NB4 (cell line): ENCODE results near the gene KRTAP17-1.
"Not testable (repeated sequence)": the region's sequence is repeated elsewhere in the genome, so short reads cannot be mapped to it uniquely, and the experiment has no call there.

Source experiments
- DNase-seq: peaks from one replicate; pipeline ENCODE4 v3.0.0; 2010; ENCODE audit warnings: low read depth
- H3K4me3 ChIP-seq: one replicate; pipeline ENCODE4 v1.5.1; 2011; ENCODE audit warnings: mild to moderate bottlenecking, low read depth, low read length, moderate library complexity
- CTCF ChIP-seq: IDR thresholded peaks from one replicate; pipeline ENCODE4 v1.5.1; 2012; ENCODE audit warnings: low read depth, low read length
- MAX ChIP-seq: IDR thresholded peaks from 2 replicates; pipeline ENCODE4 v1.6.1; 2011; ENCODE audit warnings: low read depth, low read length
- MYC ChIP-seq: IDR thresholded peaks from 2 replicates; pipeline ENCODE4 v1.6.1; 2011; ENCODE audit warnings: low read depth, low read length
- POLR2A ChIP-seq: IDR thresholded peaks from 2 replicates; pipeline ENCODE4 v1.6.1; 2011; ENCODE audit warnings: mild to moderate bottlenecking; ENCODE audit not compliant: insufficient read length; ENCODE audit errors: extremely low read depth

Gene KRTAP17-1, protein sequence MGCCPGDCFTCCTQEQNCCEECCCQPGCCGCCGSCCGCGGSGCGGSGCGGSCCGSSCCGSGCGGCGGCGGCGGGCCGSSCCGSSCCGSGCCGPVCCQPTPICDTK

GRCh38 chr17:41315204-41315794 lies at the start of gene KRTAP17-1:
Gene KRTAP17-1 (minus strand): TSS chr17:41315710. CDS start chr17:41315650, 60 bp downstream.
- DNase-seq, result no peak
- TF ChIP-seq CTCF, result no peak
- no peak for TF ChIP-seq MYC
- no peak for TF ChIP-seq MAX
- no peak for TF ChIP-seq POLR2A
- H3K4me3 ChIP-seq, result no peak within 1 kb of the TSS

DNA sequence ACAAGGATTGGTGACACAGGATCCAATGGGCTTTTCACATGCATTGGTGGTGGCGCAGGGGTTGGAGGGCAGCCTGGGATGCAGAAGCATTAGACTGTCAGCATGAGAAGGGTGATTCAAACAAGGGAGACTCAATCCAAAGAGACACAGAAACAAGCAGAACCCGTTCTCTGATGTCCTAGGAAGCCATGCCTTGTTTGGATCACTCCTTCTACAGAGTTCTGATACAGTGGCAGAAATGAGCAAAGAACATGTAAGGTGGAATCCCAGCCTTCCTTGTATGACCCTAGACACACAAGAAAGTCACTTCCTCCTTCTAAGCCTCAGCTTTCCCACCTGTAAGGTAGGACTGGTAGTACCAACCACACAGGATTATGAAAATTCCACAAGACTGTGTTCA lies 48.4 kb upstream of the KRTAP17-1 start:
- no peak for TF ChIP-seq POLR2A
- TF ChIP-seq MAX, result no peak
- TF ChIP-seq CTCF, result no peak
- no peak for TF ChIP-seq MYC
- H3K4me3 ChIP-seq, result no peak overlapping the region
- DNase-seq, result no peak

DNA sequence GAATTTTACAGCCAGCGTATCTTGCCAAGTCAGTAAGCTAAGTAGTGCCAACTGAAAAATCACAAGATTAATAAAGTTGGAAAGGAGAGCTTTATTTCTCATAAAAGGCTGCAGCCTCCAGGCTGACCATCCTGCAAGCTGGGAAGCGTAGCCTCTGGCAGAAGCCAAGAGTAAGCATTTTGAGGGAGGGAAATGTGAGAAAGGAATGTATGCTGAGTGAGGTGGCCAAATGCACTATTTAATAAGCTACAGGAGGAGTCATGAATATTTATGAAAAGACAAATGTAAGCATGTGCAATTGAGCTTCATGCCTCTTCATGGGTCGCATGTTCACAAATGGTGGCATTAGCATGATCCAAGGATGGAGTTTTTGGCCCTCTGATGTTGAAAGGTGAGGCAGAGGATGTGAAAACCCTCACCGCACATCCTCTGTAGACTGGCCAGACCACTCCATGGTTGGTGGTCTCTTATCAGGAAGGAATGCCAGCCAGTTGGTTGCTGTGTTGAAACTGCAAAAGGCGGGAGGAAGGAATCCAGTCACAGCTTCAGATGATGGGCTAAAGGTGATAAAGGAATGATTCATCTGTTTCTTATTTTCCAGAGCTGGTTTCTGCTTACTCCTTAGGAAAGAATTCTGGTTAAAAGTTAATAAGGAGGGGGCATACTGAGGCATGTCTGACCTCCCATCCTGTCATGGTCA lies 44.9 kb upstream of the KRTAP17-1 start:
- DNase-seq, result no peak
- TF ChIP-seq MAX, result no peak
- no peak for TF ChIP-seq CTCF
- no peak for TF ChIP-seq MYC
- no peak for TF ChIP-seq POLR2A
- H3K4me3 ChIP-seq, result no peak overlapping the region

DNA sequence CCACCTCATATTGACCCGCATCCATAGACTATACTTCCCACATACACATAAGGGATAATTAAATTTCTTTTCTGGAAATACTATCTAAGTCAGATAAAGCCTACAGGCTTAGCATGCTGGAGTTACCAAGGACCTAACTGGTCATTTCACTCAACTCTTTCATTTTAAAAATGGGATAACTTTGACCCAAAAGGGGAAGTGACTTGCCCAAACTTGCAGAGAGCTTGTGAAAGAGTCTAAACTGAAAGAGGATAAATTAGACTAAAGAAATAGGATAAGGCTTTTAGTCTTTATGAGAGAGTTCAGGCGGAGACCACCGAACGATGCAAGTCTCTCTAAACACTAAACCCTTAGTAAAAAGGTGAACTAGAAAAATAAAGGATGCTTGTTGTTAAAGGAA lies 39.0 kb upstream of the KRTAP17-1 start:
- no peak overlapping the region for H3K4me3 ChIP-seq
- peak; percentile 19 for DNase-seq
- no peak for TF ChIP-seq POLR2A
- no peak for TF ChIP-seq MYC
- no peak for TF ChIP-seq CTCF
- TF ChIP-seq MAX, result no peak

- H3K4me3 ChIP-seq, result no peak overlapping the region
- no peak for TF ChIP-seq MAX
- TF ChIP-seq MYC, result no peak
- DNase-seq, result no peak
These were observed 37.3 kb upstream of the KRTAP17-1 start for GRCh38 chr17:41352597-41353366.

DNA sequence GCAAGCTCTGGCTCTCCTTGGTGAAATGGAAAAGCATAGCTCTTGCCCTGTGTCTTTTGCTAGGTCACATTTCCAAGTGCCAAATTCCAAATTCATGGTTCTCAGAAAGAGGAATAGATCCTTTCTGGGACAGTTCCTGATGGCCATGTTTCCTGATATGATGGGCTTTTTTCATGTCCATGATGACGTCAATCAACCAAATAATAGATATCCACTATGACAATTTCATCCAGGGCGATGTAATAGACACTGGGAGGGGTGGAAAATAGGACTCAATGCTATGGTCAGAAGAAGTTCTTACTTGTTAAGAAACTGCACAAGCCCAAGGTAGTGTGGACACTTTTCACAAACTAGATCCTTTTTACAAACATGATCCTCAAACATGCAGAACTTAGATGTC lies 35.7 kb upstream of the KRTAP17-1 start:
- H3K4me3 ChIP-seq, result no peak overlapping the region
- no peak for DNase-seq
- no peak for TF ChIP-seq POLR2A
- no peak for TF ChIP-seq MAX
- no peak for TF ChIP-seq MYC
- no peak for TF ChIP-seq CTCF

- not testable (repeated sequence) for DNase-seq
These were observed 34.9 kb upstream of the KRTAP17-1 start, which contains the start of gene KRT33A for GRCh38 chr17:41350381-41350878. Gene KRT33A (minus strand): TSS chr17:41350828. CDS start chr17:41350767, 61 bp downstream.

More at GRCh38 chr17:41350381-41350878, 34.9 kb upstream of the KRTAP17-1 start, which contains the start of gene KRT33A:
- not testable (repeated sequence) for H3K4me3 ChIP-seq
